GM19023 (cell line): ENCODE data around the gene RAB27A.
"Not testable (repeated sequence)": the region's sequence is repeated elsewhere in the genome, so short reads cannot be mapped to it uniquely, and the experiment has no call there.

Experiments
- ATAC-seq: cut with Tn5 transposase; IDR thresholded peaks from one replicate; pipeline ENCODE4 v1.9.1; 2021; ENCODE audit warnings: mild to moderate bottlenecking, moderate library complexity; ENCODE audit not compliant: unreplicated experiment

RAB27A gene

DNA sequence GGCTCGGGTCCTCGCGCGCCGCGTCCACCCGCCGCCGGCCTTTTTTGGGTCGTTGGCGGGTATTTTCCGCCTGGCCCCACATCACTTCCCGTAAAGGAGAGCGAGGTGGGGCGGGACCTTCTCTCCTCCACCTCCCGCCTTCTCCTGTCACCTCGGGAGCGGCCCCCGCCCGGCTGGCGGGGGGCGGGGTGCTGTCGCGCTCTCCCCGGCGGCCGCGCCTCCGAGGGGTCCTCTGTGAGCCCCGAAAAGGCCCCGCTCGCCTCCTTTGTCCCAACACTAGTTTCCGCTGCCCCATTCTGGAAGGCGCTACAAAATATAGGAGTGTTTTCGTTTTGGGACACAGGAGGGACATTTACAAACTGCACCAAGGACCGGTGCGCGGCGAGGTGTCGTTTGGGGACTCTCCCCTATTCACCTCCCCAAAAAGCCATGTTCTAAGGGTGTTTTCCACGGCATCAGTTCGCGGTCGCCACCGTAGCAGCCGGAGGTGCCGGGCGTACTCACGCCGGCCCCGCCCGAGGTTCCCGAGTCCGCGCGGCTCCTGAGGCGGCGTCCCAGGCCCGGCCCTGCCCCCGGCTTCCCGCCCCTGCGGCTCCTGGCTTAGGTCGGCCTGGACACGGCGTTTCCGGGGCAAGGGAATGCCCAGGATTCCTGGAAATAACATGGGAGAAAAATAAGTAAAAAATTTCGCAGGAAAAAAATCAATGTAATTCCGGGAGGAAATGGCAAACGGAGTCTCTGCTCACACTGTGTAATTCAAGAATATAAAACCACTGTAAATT is at the start of gene RAB27A:
Gene RAB27A, minus strand, starts transcription at position 68 of the 782 bp plus-strand sequence. CDS start 54,879 bp downstream, outside the sequence.
- ATAC-seq: peak; percentile 73

DNA sequence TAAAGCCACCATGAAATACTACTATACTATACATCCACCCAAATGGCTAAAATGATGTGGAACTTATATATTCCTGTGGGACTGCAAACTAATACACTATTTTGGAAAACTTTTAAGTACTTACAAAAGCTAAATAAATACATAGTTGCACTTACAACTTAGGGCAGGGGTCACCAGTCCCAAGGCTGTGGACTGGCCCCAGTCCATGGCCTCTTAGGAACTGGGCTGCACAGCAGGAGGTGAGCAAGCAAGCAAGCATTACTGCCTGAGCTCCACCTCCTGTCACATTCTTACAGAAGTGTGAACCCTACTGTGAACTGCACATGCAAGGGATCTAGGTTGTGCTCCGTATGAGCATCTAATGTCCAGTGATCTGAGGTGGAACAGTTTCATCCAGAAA is 47.5 kb upstream of the RAB27A start:
- ATAC-seq: no peak

DNA sequence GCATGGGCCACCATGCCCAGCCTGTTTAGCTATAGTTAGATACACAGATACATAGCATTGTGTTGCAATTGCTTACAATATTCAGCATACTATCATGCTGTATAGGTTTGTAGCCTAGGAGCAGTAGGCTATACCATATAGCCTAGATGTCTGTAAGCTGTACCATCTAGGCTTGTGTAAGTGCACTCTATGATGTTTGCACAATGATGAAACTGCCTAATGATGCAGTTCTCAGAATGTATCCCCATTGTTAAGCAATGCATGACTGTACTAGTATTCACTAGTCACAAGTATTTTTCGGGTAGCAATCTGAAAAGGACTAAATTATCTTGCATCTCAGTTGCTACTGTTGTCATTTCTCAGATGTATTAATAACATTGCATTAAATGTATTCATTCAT is 45.4 kb upstream of the RAB27A start:
- no peak for ATAC-seq

DNA sequence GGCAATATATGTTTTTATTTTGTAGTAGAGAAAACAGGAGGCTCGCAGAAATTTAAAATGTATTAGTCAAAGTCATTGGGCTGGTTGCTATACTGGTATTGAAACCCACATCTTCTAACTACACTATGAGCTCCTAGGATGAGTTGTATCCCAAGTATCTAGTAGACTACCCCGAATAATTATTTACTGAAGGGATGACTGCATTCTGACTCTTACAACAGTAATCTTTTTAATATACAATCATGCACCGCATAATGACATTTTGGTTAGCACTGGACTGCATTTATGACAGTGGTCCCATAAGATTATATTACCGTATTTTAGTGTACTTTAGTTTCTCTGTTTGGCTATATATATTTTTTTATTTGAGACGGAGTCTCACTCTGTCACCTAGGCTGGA is 44.8 kb upstream of the RAB27A start:
- ATAC-seq: no peak

DNA sequence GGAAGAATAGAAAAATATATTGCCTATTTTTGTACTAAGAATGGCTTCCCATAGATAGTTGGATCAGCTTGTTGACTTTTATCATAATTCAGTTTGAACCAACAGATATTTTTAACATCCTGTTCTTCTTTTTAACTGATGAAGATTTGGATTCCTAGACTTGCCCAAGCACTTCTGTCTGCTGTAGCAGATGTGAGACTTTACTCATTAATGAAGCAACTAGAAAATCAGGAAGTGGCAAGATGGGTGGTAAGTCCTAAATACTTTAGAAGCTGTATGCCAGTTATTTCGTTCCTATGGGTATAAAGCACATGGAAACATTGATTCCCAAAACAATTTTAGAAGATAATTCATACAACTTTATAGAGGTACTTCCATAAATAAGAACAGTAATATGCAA is 37.8 kb upstream of the RAB27A start:
- ATAC-seq: no peak

DNA sequence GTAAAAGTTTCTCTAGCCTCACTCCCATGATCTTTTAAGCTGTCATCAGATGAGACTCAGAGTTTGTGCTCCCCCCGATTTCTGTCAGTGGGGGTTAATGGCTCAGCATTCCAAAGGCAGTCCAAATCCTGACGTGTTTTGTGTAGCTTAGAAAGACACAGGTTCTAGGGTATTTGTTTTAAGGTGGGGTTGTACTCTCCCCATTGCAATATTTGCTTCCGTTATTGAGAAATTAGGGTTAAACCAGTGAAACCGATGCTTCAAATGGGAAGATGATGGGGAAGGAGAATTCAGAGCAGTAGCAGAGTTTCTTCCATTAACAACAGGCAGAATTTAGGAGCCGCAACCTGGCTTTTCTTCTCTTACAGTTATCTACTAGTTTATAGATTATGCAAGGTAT is 32.9 kb upstream of the RAB27A start:
- ATAC-seq: no peak

DNA sequence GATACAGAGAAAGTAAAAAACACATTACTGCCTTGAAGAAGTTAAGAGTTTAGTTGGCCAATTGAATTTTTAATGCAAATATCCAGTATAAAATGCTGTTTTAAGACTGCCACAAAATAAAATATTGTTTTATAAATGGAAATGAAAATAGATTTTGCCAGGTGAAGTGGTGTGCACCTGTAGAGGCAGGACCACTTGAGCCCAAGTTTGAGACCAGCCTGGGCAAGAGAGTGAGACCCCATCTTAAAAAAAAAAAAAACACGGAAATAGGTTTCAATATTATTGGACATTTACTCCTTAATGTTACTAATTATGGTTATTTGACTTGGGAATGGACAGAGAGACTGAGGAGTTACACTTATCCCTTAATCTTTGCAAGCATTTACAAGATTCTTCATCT is 31.4 kb upstream of the RAB27A start:
- ATAC-seq: no peak

DNA sequence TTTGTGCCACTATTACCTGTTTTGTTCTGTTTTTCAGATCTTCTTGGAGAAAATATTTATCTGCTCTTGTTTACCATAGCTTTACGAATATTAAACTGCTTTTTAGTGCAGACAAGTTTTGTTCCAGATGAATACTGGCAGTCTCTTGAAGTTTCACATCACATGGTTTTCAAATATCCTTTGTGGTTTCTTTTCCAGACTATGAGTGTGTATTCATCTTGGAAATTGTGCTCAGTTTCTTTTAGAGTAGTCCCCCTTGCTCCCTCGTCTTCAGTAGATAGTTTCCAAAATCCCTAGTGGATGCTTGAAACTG is 30.6 kb upstream of the RAB27A start:
- no peak for ATAC-seq

DNA sequence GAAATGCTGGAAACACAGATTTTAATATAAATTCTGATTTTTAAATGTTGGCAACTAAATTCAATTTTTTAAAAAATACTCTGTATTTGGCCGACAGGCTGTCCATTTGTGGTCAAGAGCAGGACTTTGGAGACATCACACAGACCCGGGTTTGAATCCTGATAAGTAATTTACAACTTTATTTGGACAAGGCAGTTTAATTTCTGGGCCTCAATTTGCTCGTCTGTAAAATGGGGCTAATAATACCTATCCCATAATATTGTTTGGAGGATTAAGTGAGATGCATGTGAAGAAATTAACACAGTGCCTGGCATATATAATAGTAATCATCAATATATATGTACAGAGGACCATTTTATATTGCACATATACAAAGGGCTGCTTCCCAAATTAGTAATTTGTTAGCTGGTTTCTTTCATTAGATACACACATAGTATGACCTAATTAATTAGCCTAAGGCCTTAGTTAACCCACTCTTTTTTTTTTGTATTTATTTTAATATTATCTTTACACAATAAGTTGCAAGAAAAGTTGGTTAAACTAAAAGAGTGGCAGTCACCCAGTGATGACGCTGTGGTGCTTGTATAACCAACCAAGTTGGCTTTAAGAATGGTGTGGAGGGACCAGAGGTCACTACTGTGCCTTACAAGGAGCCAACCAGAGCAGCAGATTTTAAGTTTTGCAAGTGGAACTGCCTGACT is 30.1 kb upstream of the RAB27A start:
- ATAC-seq: peak; percentile 32

DNA sequence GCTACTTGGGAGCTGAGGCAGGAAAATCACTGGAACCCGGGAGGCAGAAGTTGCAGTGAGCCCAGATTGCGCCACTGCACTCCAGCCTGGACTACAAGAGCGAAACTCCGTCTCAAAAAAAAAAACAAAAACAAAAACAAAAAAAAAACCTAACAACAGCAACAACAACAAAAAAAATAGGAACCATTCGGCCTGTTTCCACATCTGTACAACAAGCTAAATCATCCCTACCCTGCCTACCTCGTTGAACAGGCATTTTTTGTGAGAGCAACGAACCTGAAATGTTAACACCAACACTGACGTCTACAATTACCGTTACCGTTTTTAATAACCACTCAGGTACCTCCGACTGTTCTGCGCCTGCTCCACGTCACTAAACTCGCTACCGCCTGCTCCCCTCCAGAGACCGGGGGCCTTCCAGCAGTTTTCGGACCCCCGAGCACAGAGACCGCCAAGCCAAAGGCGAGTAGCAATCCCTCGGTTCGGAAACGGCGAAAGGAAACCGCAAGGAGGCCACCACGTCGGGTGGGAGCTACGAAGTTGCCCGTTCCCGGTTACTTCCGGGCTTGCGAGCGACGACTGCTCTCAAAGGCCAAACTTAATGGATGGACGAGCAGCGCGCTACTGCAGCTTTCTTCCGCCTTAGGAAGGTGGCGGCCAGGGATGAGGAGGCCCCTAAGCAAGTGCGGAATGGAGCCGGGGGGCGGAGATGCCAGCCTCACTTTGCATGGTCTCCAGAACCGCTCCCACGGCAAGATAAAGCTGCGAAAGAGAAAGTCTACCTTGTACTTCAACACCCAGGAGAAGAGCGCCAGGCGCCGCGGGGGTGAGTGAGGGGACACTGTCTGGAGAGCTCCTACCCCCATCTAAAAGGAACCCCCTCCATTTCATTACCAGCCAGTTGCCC is 29.2 kb upstream of the RAB27A start, which contains the start of the genes PIGB and PIGBOS1:
Gene PIGB, plus strand, starts transcription at position 635 of the 907 bp plus-strand sequence. Its CDS starts 29 bp downstream, at position 664.
Gene PIGBOS1, minus strand, starts transcription at position 536 of the 907 bp plus-strand sequence. CDS start 1,331 bp downstream, outside the sequence.
- peak; percentile 93 for ATAC-seq

DNA sequence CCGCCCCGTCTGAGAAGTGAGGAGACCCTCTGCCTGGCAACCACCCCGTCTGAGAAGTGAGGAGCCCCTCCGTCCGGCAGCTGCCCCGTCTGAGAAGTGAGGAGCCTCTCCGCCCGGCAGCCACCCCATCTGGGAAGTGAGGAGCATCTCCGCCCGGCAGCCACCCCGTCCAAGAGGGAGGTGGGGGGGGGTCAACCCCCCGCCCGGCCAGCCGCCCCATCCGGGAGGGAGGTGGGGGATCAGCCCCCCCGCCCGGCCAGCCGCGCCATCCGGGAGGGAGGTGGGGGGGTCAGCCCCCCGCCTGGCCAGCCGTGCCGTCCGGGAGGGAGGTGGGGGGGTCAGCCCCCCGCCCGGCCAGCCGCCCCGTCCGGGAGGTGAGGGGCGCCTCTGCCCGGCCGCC is 13.2 kb upstream of the RAB27A start:
- ATAC-seq: not testable (repeated sequence)

DNA sequence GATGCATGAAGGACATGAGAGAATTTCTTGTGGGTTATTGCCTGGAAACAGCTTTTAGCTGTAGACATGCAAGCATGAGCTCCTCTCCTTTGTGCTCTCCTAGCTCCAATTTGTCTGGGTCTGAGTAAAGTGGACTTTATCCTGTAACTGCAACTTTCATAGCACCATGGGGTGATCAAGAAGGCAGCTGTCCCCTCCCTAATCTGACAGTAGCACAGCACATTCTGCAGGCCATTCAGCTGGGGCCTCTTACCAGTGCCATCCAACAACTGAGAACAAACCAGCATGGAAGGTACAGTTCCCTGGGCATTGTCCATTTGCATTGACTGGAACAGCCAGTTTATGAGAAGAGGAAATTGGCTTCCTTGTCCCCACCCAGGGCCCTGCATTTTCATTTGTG is 7.7 kb upstream of the RAB27A start:
- no peak for ATAC-seq

DNA sequence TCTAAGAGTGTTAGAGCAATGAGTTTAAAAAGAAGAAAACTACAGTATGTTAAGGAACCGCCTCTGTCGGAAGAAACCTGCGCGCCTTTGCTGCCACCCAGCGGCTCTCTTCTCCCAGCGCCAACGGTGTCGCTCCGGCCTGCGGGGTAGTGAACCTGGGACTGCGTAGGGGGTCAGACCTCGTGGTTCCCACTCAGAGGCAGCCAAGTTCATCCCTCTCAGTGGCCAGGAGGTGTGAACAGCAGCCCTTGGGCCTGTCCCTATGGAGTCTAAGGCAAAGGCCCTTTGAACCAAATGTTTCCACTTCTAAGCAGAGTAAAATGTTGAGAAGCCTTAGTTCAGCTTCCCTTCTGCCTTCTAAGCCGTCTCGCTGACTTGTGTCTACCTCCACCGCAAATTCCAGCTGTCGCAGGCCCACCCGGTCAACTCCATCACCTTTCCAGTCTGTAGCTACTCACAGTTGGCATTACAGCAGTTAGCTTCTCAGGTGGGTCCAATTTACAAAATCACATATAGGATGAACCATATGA is 980 bp upstream of the RAB27A start:
- ATAC-seq: peak; percentile 74

DNA sequence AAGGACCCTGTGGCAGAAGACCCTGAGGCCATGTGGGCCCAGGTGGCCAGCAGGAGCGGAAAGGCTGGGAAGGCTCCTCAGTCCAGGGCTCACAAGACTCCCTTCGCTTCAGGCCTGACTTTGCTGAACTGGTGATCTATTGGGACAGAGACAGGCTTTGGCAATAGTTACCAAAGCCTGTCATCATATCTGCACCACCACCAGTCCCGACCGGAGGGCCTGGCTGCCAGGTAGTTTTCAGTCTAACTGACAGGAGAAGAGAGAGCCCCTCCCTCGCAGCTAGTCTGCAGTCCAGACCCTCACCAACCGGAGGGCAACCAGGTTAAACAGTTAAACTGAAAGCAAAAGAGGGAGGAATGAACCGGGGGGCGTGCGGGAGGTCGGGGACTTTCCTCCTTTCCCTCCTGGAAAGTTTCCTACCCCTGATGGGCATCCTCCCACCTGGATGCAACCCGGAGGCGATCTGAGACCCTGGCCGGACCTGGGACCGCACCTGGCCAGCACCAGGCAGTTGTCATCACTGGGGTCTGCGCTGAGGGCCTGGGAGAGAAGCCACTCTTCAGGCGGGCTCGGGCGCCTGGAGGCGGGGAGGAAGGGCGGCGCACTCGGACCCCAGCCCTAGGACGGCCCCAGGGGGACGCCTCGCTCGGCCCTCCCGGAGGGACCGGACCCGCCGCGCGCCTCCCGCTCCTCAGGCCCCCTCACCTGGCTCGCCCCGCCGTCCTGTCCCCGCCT is 435 bp downstream of the RAB27A start:
- ATAC-seq: peak; percentile 31

DNA sequence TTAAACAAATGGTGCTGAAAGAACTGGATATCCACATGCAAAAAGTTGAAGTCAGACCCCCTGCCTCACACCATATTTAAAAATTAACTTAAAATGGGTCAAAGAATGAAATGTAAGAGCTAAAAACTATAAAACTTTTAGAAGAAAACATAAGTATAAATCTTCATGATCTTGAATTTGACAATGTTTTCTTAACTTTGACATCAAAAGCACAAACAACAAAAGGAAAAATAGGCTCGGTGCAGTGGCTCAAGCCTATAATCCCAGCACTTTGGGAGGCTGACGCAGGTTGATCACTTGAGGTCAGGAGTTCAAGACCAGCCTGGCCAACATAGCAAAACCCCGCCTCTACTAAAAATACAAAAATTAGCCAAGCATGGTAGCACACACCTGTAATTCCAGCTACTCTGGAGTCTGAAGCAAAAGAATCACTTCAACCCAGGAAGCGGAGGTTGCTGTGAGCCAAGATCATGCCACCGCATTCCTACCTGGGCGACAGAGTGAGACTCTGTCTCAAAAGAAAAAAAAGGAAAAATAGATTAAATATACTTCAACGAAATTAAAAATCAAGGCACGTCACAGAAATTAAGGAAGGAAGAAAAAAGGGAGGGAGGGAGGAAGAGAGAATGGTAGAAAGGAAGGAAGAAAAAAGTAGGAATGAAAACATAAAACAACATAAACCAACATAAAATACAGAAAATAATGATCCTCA is 1.5 kb downstream of the RAB27A start:
- no peak for ATAC-seq

DNA sequence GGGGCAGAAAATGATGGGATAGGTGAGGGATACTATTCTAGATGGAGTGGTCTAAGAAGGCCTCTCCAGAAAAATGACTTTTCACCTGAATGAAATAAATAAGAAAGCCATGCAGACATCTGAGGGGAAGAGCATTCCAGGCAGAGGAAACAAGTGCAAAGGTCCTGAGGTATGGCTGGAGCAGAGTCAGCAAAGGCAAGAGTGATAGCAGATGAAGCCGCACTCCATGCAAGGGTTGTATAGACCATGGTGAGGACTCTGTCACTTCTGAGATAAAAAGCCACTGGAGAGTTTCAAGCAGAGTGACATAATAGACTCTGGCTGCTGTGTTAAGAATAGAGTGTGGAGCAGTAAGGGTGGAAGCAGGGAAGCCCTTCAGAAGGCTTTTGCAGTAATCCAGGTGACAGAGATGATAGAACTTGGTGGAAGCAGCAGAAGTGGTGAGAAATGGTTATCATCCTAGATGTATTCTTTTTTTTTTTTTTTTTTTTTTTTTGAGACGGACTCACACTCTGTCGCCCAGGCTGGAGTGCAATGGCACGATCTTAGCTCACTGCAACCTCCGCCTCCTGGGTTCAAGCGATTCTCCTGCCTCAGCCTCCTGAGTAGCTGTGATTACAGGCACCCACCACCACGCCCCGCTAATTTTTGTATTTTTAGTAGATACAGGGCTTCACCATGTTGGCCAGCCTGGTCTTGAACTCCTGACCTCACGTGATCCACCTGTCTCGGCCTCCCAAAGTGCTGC is 3.0 kb downstream of the RAB27A start:
- not testable (repeated sequence) for ATAC-seq

DNA sequence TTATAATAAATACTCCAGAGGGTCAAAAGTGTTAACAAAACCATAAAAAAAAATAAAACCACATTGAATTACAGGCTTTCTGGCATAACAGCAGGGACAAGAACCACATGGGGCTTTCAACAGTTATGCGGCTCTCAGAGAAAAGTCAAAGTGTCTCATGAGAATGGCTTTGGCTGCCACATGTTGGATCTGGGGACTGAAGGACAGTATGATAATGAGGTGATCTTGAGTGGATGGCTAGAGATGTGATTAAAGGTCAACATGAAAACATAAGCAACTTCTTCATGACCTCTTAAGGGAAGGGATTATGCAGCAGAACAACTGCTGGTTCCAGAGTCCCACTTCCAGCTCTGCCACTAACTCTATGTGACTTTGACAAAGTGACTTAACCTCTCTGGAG is 5.2 kb downstream of the RAB27A start:
- no peak for ATAC-seq

DNA sequence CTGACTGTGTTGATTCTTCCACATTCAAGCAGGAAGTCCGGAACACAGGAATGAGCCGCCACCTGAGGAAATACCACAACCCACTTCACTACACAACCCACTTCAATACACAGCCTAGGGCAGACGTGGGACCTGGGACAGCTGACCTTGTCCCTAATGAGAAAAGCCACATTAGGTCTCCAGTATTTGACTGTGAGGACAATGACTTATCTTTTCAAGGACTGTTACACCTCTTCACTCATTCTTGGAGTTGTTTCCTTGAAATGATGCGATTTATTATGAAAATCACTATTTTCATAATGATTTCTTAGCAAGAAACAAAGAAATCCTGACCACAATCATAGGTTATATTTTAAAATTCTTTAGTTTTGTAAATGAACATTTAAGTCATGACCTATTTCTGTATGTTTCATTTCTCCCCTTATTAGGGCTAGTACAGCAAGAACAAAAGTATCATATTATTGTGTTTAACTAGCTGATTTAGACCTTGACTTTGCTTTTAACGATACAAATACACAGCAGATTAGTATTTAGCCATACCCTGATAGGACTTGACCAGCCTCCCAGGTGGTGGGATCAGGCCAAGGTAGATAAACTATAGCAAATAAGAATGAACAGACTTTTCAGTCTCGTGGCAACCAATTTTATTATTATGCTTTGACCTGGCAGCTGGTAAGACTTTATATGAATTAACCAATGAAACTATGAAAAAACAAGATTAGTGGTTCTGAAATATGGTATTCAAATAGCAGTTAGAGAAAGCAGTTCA is 6.0 kb downstream of the RAB27A start:
- ATAC-seq: no peak
